Activated CD8-positive, alpha-beta memory T cell treated with anti-CD3 and anti-CD28 coated beads for 4 hours (primary cell): Measurements from ENCODE around the gene GLT8D1.
"Not testable (repeated sequence)": the region's sequence is repeated elsewhere in the genome, so short reads cannot be mapped to it uniquely, and the experiment has no call there.

ENCODE experiments used
- DNase-seq, 2 donors: peaks; one replicate each; pipeline ENCODE4 v3.0.0-alpha.2; 2020; ENCODE audit warnings: low read depth in 2 of 2

Gene GLT8D1

DNA sequence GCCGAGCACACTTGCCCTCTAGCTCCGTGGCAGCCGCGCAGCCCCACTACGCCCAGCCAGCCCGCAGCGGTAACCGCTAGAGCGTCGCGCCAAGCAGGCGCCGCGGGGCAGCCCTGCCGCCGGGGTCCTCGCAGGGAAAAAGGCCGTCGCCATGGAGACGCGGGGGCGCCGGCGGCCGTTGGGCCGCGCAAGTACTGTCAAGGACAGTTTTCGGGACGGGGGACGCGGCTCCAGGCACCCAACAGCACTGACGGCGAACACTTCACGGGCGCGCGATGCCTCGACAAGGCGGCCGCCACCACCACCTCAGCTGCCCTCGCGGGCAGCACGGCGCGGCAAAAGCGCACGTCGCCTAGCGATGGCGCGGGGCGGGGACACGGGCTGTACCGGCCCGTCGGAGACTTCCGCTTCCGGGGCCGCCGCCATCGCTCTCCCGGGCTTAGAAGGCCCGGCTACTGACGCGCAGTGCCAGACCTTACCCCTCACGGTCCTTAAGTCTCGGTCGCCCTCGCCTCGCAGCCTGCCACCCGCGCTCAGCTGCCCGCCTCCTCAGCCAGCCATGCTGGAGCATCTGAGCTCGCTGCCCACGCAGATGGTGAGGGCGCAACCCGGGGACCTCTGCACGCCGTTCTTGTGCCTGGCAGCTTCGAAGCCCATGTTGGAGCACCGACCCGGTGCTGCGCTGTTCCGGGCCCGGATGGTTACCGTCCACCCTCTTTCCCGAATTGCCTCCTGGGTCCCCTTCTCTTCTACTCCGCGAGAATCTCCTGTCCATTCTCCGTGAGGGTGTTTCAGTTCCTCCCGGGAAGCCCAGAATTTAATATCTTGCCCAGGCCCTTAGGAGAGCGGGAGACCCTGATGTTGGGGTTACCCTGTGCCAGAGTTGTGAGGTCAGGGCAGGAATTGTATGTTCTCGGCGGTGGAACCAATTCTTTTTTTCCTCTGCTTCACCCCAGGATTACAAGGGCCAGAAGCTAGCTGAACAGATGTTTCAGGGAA lies at the start of gene GLT8D1, which contains the start of gene SPCS1:
Gene GLT8D1 (minus strand): TSS at position 104 of the 999 bp plus-strand sequence. CDS start 5,331 bp downstream, outside the sequence.
Gene SPCS1 (plus strand): TSS at position 419 of the 999 bp plus-strand sequence. CDS start 141 bp downstream, at position 560.
- peak; percentile 58 to 69 for DNase-seq

DNA sequence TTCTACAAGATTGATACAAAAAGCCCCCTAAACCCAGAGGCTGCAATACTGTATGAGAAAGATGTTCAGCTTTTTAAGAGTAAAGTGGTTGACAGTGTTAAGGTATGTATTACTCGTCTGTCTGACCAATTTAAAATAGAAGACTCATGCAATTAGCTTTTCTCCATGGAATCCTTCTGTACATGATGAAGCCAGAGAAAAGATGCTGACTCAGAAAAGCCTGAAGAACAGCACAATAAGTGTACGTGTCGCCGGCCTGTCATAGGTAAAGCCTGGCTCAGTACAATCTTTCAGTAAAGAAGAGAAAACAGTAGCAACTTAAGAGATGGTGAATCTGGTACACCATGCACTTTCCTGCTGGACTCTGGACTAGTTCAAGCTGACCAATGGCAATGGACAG lies 48.8 kb upstream of the GLT8D1 start:
- no peak for DNase-seq

DNA sequence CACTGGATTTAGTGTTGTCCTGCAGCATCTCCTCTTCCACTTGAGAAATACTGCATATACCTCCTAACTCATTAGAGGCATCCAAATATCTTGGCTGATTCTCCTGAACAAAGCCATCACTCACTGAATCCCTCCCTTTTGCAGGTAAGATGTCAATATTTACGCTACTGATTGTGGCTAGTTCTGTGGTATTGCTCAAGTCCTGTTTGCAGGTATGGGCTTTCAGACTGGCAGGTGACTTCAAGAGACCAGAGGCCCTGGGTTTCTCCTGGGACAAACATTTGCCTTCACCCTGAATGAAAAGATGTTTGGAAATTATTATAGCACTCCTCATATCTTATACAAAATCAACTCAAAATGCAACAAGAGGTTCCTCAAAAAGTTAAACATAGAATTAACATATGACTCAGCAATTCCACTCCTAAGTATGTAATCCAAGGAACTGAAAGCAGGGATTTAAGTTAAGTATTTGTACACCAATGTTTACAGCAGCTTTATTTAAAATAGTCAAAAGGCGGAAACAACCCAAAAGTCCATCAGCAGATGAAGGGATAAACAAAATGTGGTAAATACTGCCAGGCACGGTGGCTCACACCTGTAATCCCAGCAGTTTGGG lies 46.6 kb upstream of the GLT8D1 start:
- DNase-seq, result no peak

DNA sequence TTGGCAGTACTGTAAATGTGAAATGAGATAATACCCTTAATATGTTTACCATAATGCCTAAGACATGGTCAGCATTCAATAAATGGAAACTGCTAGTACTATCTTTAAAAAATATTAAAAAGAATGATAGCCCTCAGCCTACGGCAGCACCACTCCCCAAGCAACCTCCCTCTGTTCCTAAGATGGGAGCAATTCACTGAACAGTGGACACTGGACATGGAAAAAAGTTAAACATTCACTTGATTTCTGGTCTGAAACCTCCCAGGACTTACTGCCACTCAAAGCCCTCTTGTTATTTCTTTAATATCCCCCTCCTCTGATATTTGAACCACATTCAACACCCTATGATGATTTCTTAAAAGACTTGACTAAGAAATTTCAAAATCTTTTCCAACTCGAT lies 38.1 kb upstream of the GLT8D1 start:
- DNase-seq, result no peak

- DNase-seq, result no peak
Measured at GRCh38 chr3:52743152-52743551, 37.6 kb upstream of the GLT8D1 start.

DNA sequence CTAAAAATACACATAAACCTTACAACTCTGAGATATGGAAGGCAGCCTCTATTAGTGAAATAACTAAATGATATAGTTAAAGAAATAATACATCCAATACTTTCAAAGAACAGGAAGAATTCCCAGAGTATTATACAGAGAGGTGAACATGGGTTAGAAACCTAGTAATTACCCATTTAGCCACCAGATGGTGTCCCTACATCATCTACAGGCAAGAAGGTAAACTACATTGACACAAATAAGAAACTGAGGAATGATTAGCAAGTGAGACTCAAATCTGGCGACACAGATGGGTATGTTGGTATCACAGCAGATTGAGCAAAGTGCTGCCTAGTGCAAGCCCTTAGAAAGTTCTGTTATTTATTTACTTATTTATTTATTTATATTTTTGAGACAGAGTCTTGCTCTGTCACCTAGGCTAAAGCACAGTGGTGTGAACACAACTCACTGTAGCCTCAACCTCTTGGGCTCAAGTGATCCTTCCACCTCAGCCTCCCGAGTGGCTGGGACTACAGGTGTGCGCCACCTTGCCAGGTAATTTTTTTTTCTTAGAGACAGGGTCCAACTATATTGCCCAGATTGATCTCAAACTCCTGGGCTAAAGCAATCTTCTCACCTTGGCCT lies 36.9 kb upstream of the GLT8D1 start:
- no peak for DNase-seq

- DNase-seq, result no peak
Measured at GRCh38 chr3:52739730-52740129, 34.1 kb upstream of the GLT8D1 start.

DNA sequence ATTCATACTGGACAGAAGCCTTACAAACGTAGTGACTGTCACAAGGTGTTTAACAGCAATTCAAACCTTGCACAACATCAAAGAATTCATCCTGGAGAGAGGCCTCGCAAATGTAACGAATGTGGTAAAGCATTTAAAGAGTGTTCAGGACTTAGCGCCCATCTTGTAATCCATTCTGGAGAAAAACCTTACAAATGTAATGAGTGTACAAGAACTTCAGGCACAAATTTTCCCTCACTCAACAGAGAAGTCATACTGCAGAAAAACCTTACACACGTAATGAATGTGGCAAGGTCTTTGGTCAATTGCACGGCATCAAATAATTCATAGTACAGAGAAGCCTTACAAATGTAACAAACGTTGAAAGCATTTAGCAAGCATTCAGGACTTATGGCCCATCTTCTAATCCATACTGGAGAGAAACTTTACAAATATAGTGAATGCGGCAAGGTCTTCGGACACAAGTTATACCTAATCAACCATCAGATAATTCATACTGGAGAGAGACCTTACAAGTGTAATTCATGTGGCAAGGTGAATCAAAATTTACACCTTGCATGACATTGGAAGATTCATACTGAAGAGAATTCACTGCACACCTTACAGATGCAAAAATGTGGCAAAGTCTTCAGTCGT lies 27.8 kb upstream of the GLT8D1 start:
- DNase-seq, result no peak

GRCh38 chr3:52731590-52731989 lies 26.0 kb upstream of the GLT8D1 start:
- DNase-seq, result no peak

DNA sequence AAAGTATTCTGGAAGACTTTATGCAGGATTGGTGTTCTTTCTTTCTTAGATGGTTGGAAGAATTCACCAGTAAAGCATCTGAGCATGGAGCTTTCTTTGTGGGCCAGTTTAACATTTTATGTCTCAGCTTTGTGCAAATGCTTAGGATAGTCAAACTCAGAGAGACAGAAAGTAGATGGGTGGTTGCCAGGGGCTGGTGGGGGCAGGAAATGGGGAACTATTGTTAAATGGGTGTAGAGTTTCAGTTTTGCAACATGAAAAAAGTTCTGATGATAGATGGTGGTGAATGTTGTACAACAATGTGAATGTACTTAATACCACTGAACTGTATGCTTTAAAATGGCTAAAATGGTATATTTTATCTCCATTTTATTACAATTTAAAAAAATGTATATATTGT lies 25.1 kb upstream of the GLT8D1 start:
- DNase-seq, result no peak

- DNase-seq, result not testable (repeated sequence)
Measured at GRCh38 chr3:52728753-52729152, 23.2 kb upstream of the GLT8D1 start.

DNA sequence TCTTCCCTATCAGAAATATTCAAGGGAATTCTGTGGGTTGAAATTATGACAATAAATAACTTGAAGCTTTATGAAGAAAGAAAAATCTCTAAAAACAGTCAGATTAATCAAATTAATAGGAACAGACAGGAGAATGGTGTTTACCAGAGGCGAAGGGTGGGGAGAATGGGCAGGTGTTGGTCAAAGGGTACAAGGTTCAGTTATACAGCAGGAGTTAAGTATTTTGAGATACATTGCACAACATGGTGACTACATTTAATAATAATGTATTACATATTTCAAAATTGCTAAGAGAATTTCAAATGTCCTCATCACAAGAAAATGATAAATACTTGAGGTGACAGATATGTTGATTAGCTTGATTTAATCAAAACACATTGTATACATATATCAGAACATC lies 18.9 kb upstream of the GLT8D1 start:
- DNase-seq, result no peak

DNA sequence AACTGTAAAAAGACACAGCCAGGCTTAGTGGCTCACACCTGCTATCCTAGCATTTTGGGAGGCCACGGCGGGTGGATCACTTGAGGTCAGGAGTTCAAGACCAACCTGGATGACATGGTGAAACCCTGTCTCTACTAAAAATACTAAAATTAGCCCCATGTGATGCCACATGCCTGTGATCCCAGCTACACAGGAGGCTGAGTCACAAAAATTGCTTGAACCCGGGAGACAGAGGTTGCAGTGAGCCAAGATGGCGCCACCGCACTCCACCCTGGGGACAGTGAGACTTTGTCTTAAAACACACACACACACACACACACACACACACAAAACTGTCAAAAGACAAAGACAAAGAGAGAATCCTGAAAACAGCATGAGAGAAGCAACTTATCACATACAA lies 18.3 kb upstream of the GLT8D1 start:
- DNase-seq, result no peak

GRCh38 chr3:52722491-52722890 lies 16.9 kb upstream of the GLT8D1 start:
- DNase-seq, result no peak

DNA sequence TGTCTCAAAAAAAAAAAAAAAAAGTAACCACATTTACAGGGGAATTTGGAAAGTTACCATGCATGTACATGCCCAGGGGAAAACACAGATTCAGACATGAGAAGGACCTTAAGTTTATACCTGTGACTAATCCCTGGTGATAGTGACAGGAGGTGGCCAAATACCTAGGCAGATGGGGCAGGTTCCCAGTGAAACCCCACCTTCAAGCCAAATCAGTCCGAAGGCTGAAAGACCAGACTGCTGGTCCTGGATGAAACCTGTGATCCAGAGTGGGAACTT lies 16.1 kb upstream of the GLT8D1 start:
- DNase-seq, result no peak

- DNase-seq, result no peak
Measured at GRCh38 chr3:52721002-52721729, 15.6 kb upstream of the GLT8D1 start.

DNA sequence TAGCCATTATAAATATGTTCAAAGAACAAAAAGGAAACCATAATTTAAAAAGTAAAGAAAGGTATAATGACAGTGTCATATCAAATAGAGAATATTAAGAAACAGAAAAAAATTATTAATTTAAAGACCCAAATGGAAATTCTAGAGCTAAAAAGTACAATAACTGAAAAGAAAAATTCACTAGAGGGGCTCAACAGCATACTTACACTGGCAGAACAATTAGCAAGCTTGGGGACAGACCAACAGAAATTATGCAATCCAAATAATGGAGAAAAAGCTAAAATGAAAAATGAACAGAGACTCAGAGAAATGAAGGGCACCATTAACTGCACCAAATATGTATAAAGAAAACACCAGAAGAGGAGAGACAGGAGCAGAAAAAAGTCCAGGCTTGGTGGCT lies 14.0 kb upstream of the GLT8D1 start:
- no peak for DNase-seq

GRCh38 chr3:52715714-52716305 lies 10.2 kb upstream of the GLT8D1 start:
- no peak for DNase-seq

GRCh38 chr3:52714335-52715302 lies 9.0 kb upstream of the GLT8D1 start:
- no peak for DNase-seq
